ENCODE data around the gene CD6.

DNA sequence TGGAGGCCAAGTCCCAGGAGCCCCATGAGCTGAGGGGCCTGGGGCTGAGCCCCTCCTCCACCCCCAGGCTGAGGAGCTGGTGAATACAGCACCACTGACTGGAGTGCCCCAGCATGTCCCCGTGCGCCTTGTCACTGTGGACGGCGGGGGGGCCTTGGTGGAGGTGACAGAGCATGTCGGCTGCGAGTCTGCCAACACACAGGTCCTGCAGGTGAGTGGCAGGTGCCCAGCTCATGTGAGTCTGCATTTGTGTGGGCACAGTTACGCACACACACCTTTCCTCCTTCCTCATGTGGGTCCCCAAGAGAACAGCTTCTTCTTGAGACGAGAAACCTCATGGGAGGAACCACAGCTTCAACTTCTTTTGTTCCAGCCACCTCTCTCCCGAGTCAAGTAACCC is 39.6 kb upstream of the CD6 start:
- TF ChIP-seq GATA2 (IDR thresholded peaks at IDR 0.05; ENCODE audit: low read depth, low read length) (no peak), GATA3 (IDR thresholded peaks at IDR 0.05; ENCODE audit: low read depth, low read length) (no peak)
